Gastroesophageal sphincter (tissue), 4 donors: Measurements from ENCODE around the gene CACNG6. TPM values are rescaled to one million over a fixed set of nuclear protein-coding genes. Genes with fewer than 3 reads are reported as not detected.

Source experiments
- ATAC-seq: fragments of 150-250 bp; one replicate; pipeline ENCODE4 v1.9.1; 2016; ENCODE audit warnings: mild to moderate bottlenecking, moderate library complexity
- H3K27ac ChIP-seq, 4 donors: fragments of 200-600 bp; sonication (generic) in 3 of 4; 1 replicate in 3 of 4; 2 replicates in 1 of 4; pipeline ENCODE4 v1.5.1; 2016 to 2019
- H3K27me3 ChIP-seq: fragments of 200-600 bp; sonication (generic); one replicate; pipeline ENCODE4 v1.5.1; 2019
- H3K36me3 ChIP-seq, 2 donors: fragments of 200-600 bp; sonication (generic); one replicate each; pipeline ENCODE4 v1.5.1; 2019; ENCODE audit warnings: control low read depth in 1 of 2
- H3K4me1 ChIP-seq, 3 donors: fragments of 200-600 bp; sonication (generic); 1 replicate in 2 of 3; 2 replicates in 1 of 3; pipeline ENCODE4 v1.5.1; 2016 to 2019; ENCODE audit warnings: control low read depth in 2 of 3
- H3K4me3 ChIP-seq, 2 donors: fragments of 200-600 bp; sonication (generic); one replicate each; pipeline ENCODE4 v1.5.1; 2019; ENCODE audit warnings: mild to moderate bottlenecking in 1 of 2, moderate library complexity in 1 of 2
- H3K9me3 ChIP-seq, 3 donors: fragments of 200-600 bp; sonication (generic); one replicate each; pipeline ENCODE4 v1.5.1; 2017 to 2019; ENCODE audit warnings: control low read depth in 2 of 3
- CTCF ChIP-seq, 4 experiments: fragments of 200-600 bp in 2 of 4; fragments of 450-650 bp in 2 of 4; sonication (generic) in 1 of 4; IDR thresholded peaks; one replicate each; pipeline ENCODE4 v1.5.1; 2017 to 2019; ENCODE audit warnings: antibody characterized with exemption in 4 of 4, mild to moderate bottlenecking in 2 of 4, moderate library complexity in 2 of 4
- EP300 ChIP-seq: sonication (generic); formaldehyde crosslinking; IDR thresholded peaks from one replicate; pipeline ENCODE4 v1.6.1; 2017; ENCODE audit warnings: antibody characterized with exemption, mild to moderate bottlenecking
- POLR2A ChIP-seq, 2 donors: fragments of 450-650 bp; IDR thresholded peaks; one replicate each; pipeline ENCODE4 v1.6.1; 2017; ENCODE audit warnings: antibody characterized with exemption in 2 of 2, mild to moderate bottlenecking in 2 of 2, moderate library complexity in 1 of 2
- POLR2AphosphoS5 ChIP-seq: sonication (generic); formaldehyde crosslinking; IDR thresholded peaks from one replicate; pipeline ENCODE4 v1.6.1; 2017; ENCODE audit warnings: antibody characterized with exemption
- WGBS, 2 donors: methylation state at CpG; one replicate each; pipeline ENCODE4 v1.1.5; 2018; ENCODE audit warnings: low coverage in 1 of 2; 5-methylcytosine and 5-hydroxymethylcytosine counted together
- total RNA-seq, 4 donors: library from RNA; depleted of rRNA; stranded (reverse); fragments of >200 nt; gene quantifications; one replicate each; pipeline ENCODE4 v1.1.0, GENCODE V29; 2016

CACNG6 gene
- total RNA-seq, 4 donors from 2014 or later, result not detected

- no peaks in the 10 kb centered on the region for H3K36me3 ChIP-seq
- H3K27me3 ChIP-seq, result peaks cover 95% of the 10 kb centered on the region
- no peaks in the 10 kb centered on the region for H3K9me3 ChIP-seq
- H3K4me3 ChIP-seq, result no peak overlapping the region
- 2 to 12% methylated on average over 3 to 12 of the region's 15 CpGs for WGBS, 2 donors
- H3K27ac ChIP-seq, result no peak overlapping the region
- no peak for TF ChIP-seq POLR2AphosphoS5
- TF ChIP-seq CTCF (IDR thresholded peaks at IDR 0.05), result no peak
- no peak for TF ChIP-seq POLR2A (IDR thresholded peaks at IDR 0.05)
- no peak for TF ChIP-seq EP300
- no peaks in the 10 kb centered on the region for H3K4me1 ChIP-seq
- ATAC-seq, result no peak
Observed at GRCh38 chr19:53957448-53958167, 33.8 kb upstream of the CACNG6 start.

- WGBS, 2 donors, result 0 to 3% methylated on average over 1 to 5 of the region's 14 CpGs
- no peak overlapping the region for H3K27ac ChIP-seq
- ATAC-seq, result no peak
- H3K36me3 ChIP-seq, result no peaks in the 10 kb centered on the region
- no peak overlapping the region for H3K4me3 ChIP-seq
- no peaks in the 10 kb centered on the region for H3K9me3 ChIP-seq
- no peak for TF ChIP-seq POLR2AphosphoS5
- no peak for TF ChIP-seq POLR2A (IDR thresholded peaks at IDR 0.05)
- no peak for TF ChIP-seq CTCF (IDR thresholded peaks at IDR 0.05)
- no peak for TF ChIP-seq EP300
- peaks cover 95% of the 10 kb centered on the region for H3K27me3 ChIP-seq
- H3K4me1 ChIP-seq, result peaks cover 0 to 5% (median 0%) of the 10 kb centered on the region in 3 donors
Observed at GRCh38 chr19:53958168-53958571, 33.3 kb upstream of the CACNG6 start.

GRCh38 chr19:53958823-53959757 is 32.3 kb upstream of the CACNG6 start:
- Histone ChIP-seq H3K4me3 (no peak overlapping the region), H3K27ac (no peak overlapping the region), H3K9me3 (no peaks in the 10 kb centered on the region), H3K27me3 (peaks cover 95% of the 10 kb centered on the region), H3K36me3 (no peaks in the 10 kb centered on the region), H3K4me1 (peaks cover 0 to 5% (median 0%) of the 10 kb centered on the region in 3 donors)
- ATAC-seq, result no peak
- no peak for TF ChIP-seq CTCF (IDR thresholded peaks at IDR 0.05)
- TF ChIP-seq POLR2A (IDR thresholded peaks at IDR 0.05), result no peak
- TF ChIP-seq POLR2AphosphoS5, result no peak
- no peak for TF ChIP-seq EP300
- WGBS, 2 donors, result 2 to 3% methylated on average over 7 to 17 of the region's 22 CpGs

GRCh38 chr19:53960187-53960586 is 31.2 kb upstream of the CACNG6 start:
- H3K36me3 ChIP-seq, result no peaks in the 10 kb centered on the region
- peaks cover 0 to 5% (median 0%) of the 10 kb centered on the region in 3 donors for H3K4me1 ChIP-seq
- ATAC-seq, result no peak
- 0% methylated on average over 2 to 5 of the region's 10 CpGs for WGBS, 2 donors
- no peak overlapping the region for H3K4me3 ChIP-seq
- no peaks in the 10 kb centered on the region for H3K9me3 ChIP-seq
- TF ChIP-seq CTCF (IDR thresholded peaks at IDR 0.05) (no peak), POLR2AphosphoS5 (no peak), EP300 (no peak), POLR2A (IDR thresholded peaks at IDR 0.05) (no peak)
- no peak overlapping the region for H3K27ac ChIP-seq
- peaks cover 95% of the 10 kb centered on the region for H3K27me3 ChIP-seq
